HG03460 (cell line): ENCODE results near the gene C1orf116.

ENCODE experiments used
- ATAC-seq: cut with Tn5 transposase; IDR thresholded peaks from one replicate; pipeline ENCODE4 v1.9.1; 2021; ENCODE audit not compliant: unreplicated experiment

The C1orf116 gene

DNA sequence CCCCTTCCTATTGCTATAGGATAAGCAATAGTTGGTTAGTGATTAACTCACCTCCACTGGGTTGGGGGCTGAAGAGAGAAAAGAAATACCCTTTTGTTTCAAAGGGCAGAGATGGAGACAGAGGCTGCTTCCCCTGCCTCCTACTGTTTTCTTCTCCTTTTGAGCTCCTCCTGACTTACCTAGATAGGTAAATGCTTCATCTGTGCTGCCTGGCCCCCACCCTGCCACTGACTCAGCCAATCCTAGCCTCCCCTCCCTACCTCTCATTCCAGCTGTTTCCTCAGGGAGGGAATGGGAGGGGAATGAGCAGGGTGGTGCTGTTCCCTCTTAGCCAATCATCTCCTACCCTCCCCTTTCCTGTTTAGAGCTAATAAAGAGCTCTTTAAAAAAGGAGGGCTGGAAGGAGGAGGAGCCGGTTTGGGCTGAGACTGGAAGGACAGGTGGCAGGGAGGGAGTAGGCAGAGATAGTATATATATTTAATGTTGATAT is at the start of gene C1orf116:
C1orf116 (minus strand) TSS at position 229 of the 490 bp plus-strand sequence. CDS start 5,158 bp downstream, outside the sequence.
- no peak for ATAC-seq

GRCh38 chr1:207081806-207082205 is 49.2 kb upstream of the C1orf116 start:
- ATAC-seq: no peak

GRCh38 chr1:207081088-207081487 is 48.5 kb upstream of the C1orf116 start:
- no peak for ATAC-seq

DNA sequence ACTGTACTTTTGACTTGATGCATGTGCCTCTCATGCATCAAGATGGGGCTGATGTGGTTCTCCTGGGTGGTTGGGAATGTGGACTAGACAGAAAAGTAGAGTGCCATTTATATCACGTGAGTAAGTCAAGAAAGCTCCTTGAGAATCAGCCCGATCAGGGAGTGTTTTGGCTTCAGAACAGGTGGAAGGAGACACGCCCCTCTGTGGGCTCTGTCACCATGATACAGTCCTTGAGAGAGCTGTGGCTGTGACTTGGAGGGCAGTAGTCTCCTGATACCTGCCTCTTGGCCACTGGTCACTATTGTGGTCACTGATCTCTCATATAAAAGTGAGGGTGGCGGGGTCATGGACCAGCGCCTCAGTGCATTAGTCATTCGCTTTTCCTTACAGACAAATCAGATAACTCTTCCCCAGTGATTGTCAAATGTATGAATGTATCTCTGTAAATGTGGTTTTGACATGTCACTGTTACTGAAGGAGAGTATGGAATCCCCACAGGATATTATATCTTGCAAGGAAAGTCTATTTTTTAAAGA is 47.2 kb upstream of the C1orf116 start:
- ATAC-seq: no peak

- ATAC-seq: no peak
Measured at GRCh38 chr1:207078578-207079132, 46.1 kb upstream of the C1orf116 start.

DNA sequence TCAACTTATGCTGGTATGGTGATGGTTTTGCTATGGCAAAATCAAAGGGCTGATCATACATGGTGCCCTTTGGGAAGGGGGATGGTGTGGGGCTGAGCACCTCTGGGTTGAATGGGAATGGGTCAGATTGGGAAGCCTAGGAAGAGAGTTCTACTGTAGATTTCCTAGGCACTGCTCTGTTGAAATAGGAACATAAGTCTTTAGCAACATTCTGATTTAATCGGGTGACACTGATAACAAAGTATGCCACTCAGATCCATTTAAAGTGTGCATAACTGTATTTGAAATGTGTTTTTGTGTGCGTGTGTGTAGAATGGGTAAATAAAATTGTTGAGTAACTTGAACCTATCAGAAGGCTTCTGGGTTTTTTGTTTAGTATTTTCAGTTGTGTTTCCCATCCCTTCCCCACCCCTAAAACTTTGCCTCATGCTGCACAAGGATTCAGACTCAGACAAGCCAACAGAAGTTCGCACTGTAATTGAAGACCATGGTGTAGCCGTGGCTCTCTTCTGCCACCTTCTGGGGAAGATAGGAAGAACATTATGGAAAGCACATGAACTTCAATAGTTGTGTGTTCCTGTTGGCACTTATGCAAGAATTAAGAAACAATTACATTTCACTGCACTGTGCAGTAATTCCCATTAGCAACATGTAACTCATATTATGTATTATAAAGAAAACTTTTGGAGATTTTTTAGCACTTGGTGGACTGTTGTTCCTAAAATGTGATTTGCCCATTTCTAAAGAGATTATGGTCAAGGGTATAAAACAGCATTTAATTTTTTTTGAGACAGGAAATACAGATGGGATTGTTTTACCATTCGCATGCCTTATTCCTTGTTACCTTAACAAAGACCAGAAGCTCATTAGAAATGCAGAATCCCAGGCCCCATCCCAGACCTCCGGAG is 45.2 kb upstream of the C1orf116 start:
- no peak for ATAC-seq

DNA sequence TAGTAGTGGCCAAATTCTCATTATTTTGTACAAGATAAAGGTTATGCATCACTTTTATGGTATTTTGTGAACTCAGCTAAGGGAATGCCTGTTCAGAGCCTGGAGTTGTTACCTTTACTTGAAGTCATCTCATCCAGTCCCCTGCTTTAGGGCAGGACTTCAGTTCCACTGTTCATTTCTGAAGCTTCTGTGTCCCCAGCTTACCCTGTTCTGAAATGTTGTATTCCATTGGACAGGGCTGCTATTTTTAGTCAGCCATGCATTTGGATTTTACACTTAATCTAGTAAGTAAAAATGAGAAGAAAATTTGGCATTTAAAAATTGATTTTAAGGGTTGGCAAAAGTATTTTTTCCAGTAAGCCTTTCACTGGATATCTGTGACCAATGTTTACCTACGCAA is 44.5 kb upstream of the C1orf116 start:
- no peak for ATAC-seq

GRCh38 chr1:207076181-207076955 is 43.8 kb upstream of the C1orf116 start:
- no peak for ATAC-seq

GRCh38 chr1:207073906-207074820 is 41.6 kb upstream of the C1orf116 start:
- ATAC-seq: no peak

- no peak for ATAC-seq
Measured at GRCh38 chr1:207072233-207072632, 39.7 kb upstream of the C1orf116 start.

DNA sequence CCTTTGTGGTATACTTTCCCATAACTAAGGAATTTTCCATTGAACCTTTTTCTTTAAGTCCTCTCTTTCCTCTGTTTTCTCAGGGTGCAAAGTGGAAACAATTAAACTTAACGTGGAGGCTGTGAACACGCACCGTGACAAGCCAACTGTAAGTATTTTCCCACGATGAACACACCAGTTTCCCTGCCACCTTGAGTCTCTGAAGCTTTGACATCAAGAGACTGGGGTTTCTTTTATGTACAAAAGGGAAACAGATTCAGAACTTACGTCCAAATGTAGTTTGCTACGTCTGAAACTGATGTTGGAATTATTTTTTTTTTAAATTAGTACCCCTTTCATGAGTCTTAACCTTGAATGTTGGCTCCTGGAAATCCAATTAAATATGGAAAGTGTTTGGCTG is 38.9 kb upstream of the C1orf116 start:
- ATAC-seq: no peak

DNA sequence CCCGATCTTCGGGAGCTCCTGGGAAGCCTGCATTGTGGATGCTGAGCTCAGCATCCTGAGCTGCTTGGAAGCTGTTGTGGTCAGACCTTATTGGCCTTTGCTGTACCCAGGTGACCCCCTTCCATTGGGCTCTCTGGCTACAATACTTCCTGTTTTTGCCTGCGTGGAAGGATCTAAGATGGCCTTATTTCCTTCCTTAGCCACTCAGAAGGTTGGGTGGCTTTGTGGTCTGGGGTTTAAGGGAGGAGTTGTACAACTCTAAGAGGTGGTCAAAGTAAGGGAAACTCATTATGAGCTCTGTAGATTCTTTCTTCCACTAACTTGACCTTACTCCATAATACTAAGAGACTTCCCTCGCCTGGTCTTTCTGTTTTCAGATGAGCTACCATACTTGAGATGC is 38.3 kb upstream of the C1orf116 start:
- no peak for ATAC-seq

GRCh38 chr1:207069858-207070506 is 37.4 kb upstream of the C1orf116 start:
- no peak for ATAC-seq

DNA sequence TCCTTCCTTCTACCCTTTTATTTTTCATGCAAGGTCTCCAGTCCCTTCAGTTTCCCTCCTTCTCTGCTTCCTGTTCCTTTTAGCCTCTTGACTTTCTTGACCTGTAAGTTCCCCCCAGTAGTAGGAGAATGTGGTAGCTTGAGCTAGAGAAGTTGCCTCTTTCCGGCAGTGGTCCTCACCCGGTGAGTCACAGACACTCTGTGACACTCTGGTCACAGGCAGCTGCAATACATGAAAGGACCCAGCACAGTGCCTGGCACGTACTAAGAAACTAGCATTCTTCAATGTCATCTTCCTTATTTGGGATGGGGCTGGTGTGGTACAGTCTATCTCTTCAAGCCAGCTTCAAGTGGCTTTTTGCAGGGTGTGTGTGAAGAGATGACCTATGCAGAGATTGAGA is 36.5 kb upstream of the C1orf116 start:
- ATAC-seq: no peak

- no peak for ATAC-seq
Measured at GRCh38 chr1:207067665-207068064, 35.1 kb upstream of the C1orf116 start.

- no peak for ATAC-seq
Measured at GRCh38 chr1:207067185-207067584, 34.6 kb upstream of the C1orf116 start.

DNA sequence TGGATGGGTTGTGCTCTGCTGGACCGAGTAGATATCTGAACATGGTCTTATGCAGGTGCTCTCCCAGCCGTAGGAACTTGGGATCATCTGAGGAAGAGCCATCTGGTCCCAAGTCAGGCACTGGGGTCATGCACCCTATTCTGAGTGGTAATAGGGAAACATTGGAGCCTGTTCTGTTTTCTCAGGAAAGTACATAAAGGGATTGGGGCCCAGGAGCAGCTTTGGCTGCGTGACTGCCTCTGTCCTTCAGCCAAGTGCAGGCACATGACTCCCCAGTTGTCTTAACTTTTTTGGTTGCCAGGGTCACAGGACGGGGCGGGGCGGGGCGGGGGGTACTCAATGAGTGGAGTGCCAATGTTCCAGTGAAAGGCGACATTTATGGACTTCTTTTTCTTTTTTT is 32.0 kb upstream of the C1orf116 start:
- no peak for ATAC-seq

DNA sequence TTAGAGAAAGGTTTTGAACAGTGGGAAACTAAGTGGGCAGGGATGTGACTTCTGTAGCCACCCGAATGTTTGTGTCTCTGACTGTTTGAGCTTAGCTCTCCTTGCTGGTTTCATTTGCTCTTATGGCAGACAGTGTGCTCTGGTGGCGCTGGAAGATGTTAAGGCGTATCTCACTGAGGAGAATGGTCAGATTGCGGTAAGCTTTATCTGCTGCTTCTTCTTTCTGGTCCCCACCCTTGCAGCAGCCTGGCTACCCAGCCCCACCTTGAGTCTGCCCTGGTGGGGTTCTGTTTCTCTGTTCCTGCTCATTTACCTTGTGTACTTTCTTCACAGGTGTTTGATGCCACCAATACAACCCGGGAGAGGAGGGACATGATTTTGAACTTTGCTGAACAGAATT is 30.5 kb upstream of the C1orf116 start:
- no peak for ATAC-seq

GRCh38 chr1:207062058-207062457 is 29.5 kb upstream of the C1orf116 start:
- no peak for ATAC-seq

DNA sequence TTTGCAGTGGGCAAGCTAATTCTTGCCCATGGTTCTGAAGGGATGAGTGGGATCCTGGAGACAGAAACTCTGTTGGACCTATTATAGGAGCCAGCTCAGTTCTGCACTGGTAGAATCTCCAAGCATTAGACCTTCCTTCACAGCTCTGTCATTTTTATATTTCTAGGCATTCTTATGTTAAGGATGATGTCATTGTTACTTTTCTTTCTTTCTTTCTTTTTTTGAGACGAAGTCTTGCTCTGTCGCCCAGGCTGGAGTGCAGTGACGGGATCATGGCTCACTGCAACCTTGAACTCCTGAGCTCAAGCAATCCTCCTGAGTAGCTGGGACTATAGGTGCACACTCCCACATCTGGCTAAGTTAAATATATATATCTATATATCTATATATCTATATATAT is 28.0 kb upstream of the C1orf116 start:
- ATAC-seq: no peak
